ENCODE data around the gene SHD. TPM values are rescaled to one million over a fixed set of nuclear protein-coding genes. Genes with fewer than 3 reads are reported as not detected.
"Not testable (repeated sequence)": the region's sequence is repeated elsewhere in the genome, so short reads cannot be mapped to it uniquely, and the experiment has no call there.

Gene SHD
- not detected for total RNA-seq

GRCh38 chr19:4278419-4279266, at the start of gene SHD:
TSS of gene SHD (plus strand) at chr19:4279266. CDS start at chr19:4280064, 798 bp downstream.
- Mint-ChIP-seq H3K36me3 (peaks cover 0 to 4% of the 10 kb centered on the region in 2 donors), H3K9me3 (no peaks in the 10 kb centered on the region), H3K27ac (no peak within 1 kb of the TSS)
- ATAC-seq (no peak), DNase-seq (ENCODE audit: low spot score in 2 of 2) (no peak)

- not testable (repeated sequence) for ATAC-seq; DNase-seq (ENCODE audit: low spot score in 2 of 2); H3K27ac Mint-ChIP-seq; H3K36me3 Mint-ChIP-seq; H3K9me3 Mint-ChIP-seq
Observed at GRCh38 chr19:4230237-4230636, 48.8 kb upstream of the SHD start.

GRCh38 chr19:4231521-4231920, 47.5 kb upstream of the SHD start:
- not testable (repeated sequence) for H3K27ac Mint-ChIP-seq; H3K36me3 Mint-ChIP-seq; H3K9me3 Mint-ChIP-seq; ATAC-seq; DNase-seq (ENCODE audit: low spot score in 2 of 2)

- DNase-seq (ENCODE audit: low spot score in 2 of 2); H3K9me3 Mint-ChIP-seq; ATAC-seq; H3K27ac Mint-ChIP-seq; H3K36me3 Mint-ChIP-seq: not testable (repeated sequence)
Observed at GRCh38 chr19:4232139-4232538, 46.9 kb upstream of the SHD start.

- Mint-ChIP-seq H3K36me3 (no peaks in the 10 kb centered on the region), H3K9me3 (no peaks in the 10 kb centered on the region)
- no peak for ATAC-seq
Observed at GRCh38 chr19:4232614-4233281, 46.3 kb upstream of the SHD start.

GRCh38 chr19:4233282-4233853, 45.7 kb upstream of the SHD start:
- Mint-ChIP-seq H3K9me3 (no peaks in the 10 kb centered on the region), H3K27ac (no peak overlapping the region), H3K36me3 (no peaks in the 10 kb centered on the region)
- peak; percentile 34 to 55 for ATAC-seq
- DNase-seq (ENCODE audit: low spot score in 2 of 2), result peak; percentile 81 to 91

More at GRCh38 chr19:4232614-4233281, 46.3 kb upstream of the SHD start:
- DNase-seq (ENCODE audit: low spot score in 2 of 2), result no peak
- H3K27ac Mint-ChIP-seq, result no peak overlapping the region

- Mint-ChIP-seq H3K36me3 (no peaks in the 10 kb centered on the region), H3K27ac (no peak overlapping the region), H3K9me3 (no peaks in the 10 kb centered on the region)
- ATAC-seq, result no peak
- DNase-seq (ENCODE audit: low spot score in 2 of 2), result no peak
Observed at GRCh38 chr19:4234142-4234861, 44.8 kb upstream of the SHD start.

- no peak overlapping the region for H3K27ac Mint-ChIP-seq
- no peaks in the 10 kb centered on the region for H3K36me3 Mint-ChIP-seq
- no peaks in the 10 kb centered on the region for H3K9me3 Mint-ChIP-seq
Observed at GRCh38 chr19:4234862-4235201, 44.2 kb upstream of the SHD start.

GRCh38 chr19:4237510-4237909, 41.6 kb upstream of the SHD start:
- not testable (repeated sequence) for ATAC-seq; H3K9me3 Mint-ChIP-seq; DNase-seq (ENCODE audit: low spot score in 2 of 2); H3K36me3 Mint-ChIP-seq; H3K27ac Mint-ChIP-seq

More at GRCh38 chr19:4234862-4235201, 44.2 kb upstream of the SHD start:
- no peak for ATAC-seq
- DNase-seq (ENCODE audit: low spot score in 2 of 2), result no peak

- no peak for DNase-seq (ENCODE audit: low spot score in 2 of 2)
- Mint-ChIP-seq H3K27ac (no peak overlapping the region), H3K36me3 (peaks cover 7 to 8% of the 10 kb centered on the region in 2 donors), H3K9me3 (peaks cover 5% of the 10 kb centered on the region in 2 donors)
- ATAC-seq, result no peak
Observed at GRCh38 chr19:4238831-4239230, 40.2 kb upstream of the SHD start.

- Mint-ChIP-seq H3K27ac (no peak overlapping the region), H3K9me3 (peaks cover 5% of the 10 kb centered on the region in 2 donors), H3K36me3 (peaks cover 7 to 13% of the 10 kb centered on the region in 2 donors)
- DNase-seq (ENCODE audit: low spot score in 2 of 2), result no peak
- ATAC-seq, result no peak
Observed at GRCh38 chr19:4241824-4242430, 37.1 kb upstream of the SHD start.

- peak overlapping the region; percentile 98 to 99 for H3K27ac Mint-ChIP-seq
- peaks cover 25 to 28% of the 10 kb centered on the region in 2 donors for H3K36me3 Mint-ChIP-seq
- not testable (repeated sequence) for H3K9me3 Mint-ChIP-seq; DNase-seq (ENCODE audit: low spot score in 2 of 2); ATAC-seq
Observed at GRCh38 chr19:4245938-4246337, 33.1 kb upstream of the SHD start.

- peak; percentile 97 to 99 for DNase-seq (ENCODE audit: low spot score in 2 of 2)
- Mint-ChIP-seq H3K9me3 (peaks cover 1 to 2% of the 10 kb centered on the region in 2 donors), H3K36me3 (peaks cover 22 to 28% of the 10 kb centered on the region in 2 donors), H3K27ac (peak within 1 kb of the TSS; percentile 98 to 99)
- ATAC-seq, result peak; percentile 94 to 97
Observed at GRCh38 chr19:4246767-4247593, 32.1 kb upstream of the SHD start, which contains the start of gene YJU2. TSS of gene YJU2 (plus strand) at chr19:4247080. CDS start at chr19:4247147, 67 bp downstream.

GRCh38 chr19:4256563-4256962, 22.5 kb upstream of the SHD start:
- Mint-ChIP-seq H3K27ac (no peak overlapping the region), H3K36me3 (peaks cover 20 to 33% of the 10 kb centered on the region in 2 donors), H3K9me3 (peaks cover 0 to 7% of the 10 kb centered on the region in 2 donors)
- peak in 1 of 2 donors; percentile 37 for ATAC-seq
- no peak for DNase-seq (ENCODE audit: low spot score in 2 of 2)

- ATAC-seq (no peak), DNase-seq (ENCODE audit: low spot score in 2 of 2) (no peak)
- H3K9me3 Mint-ChIP-seq, result peaks cover 0 to 7% of the 10 kb centered on the region in 2 donors
- peaks cover 20 to 33% of the 10 kb centered on the region in 2 donors for H3K36me3 Mint-ChIP-seq
- H3K27ac Mint-ChIP-seq, result no peak overlapping the region
Observed at GRCh38 chr19:4257025-4257424, 22.0 kb upstream of the SHD start.
